ENCODE data around the gene MYRIP.
"Not testable (repeated sequence)": the region's sequence is repeated elsewhere in the genome, so short reads cannot be mapped to it uniquely, and the experiment has no call there.

MYRIP gene

GRCh38 chr3:39811561-39811960 is 2.2 kb downstream of the MYRIP start:
- Histone ChIP-seq H3K27me3 (ENCODE audit: insufficient read depth, low read length) (peaks cover 38% of the 10 kb centered on the region), H2AFZ (ENCODE audit: low read depth, low read length) (no peak overlapping the region), H3K4me3 (ENCODE audit: low read length) (no peak overlapping the region), H3K9me3 (ENCODE audit: low read length) (no peaks in the 10 kb centered on the region), H3K4me1 (ENCODE audit: insufficient read depth, low read length) (peaks cover 10% of the 10 kb centered on the region), H3K36me3 (ENCODE audit: insufficient read depth, low read length) (no peaks in the 10 kb centered on the region)

- no peak overlapping the region for H2AFZ ChIP-seq (ENCODE audit: low read depth, low read length)
- peaks cover 10% of the 10 kb centered on the region for H3K4me1 ChIP-seq (ENCODE audit: insufficient read depth, low read length)
- H3K4me3 ChIP-seq (ENCODE audit: low read length): no peak overlapping the region
- H3K27me3 ChIP-seq (ENCODE audit: insufficient read depth, low read length): peaks cover 34% of the 10 kb centered on the region
- no peaks in the 10 kb centered on the region for H3K9me3 ChIP-seq (ENCODE audit: low read length)
- no peaks in the 10 kb centered on the region for H3K36me3 ChIP-seq (ENCODE audit: insufficient read depth, low read length)
Measured at GRCh38 chr3:39812537-39812936, 3.1 kb downstream of the MYRIP start.

GRCh38 chr3:39814007-39814406 is 4.6 kb downstream of the MYRIP start:
- Histone ChIP-seq H2AFZ (ENCODE audit: low read depth, low read length) (no peak overlapping the region), H3K9me3 (ENCODE audit: low read length) (no peaks in the 10 kb centered on the region), H3K27me3 (ENCODE audit: insufficient read depth, low read length) (peaks cover 25% of the 10 kb centered on the region), H3K4me1 (ENCODE audit: insufficient read depth, low read length) (peaks cover 6% of the 10 kb centered on the region), H3K36me3 (ENCODE audit: insufficient read depth, low read length) (no peaks in the 10 kb centered on the region), H3K4me3 (ENCODE audit: low read length) (no peak overlapping the region)

GRCh38 chr3:39819899-39820298 is 10.5 kb downstream of the MYRIP start:
- no peaks in the 10 kb centered on the region for H3K27me3 ChIP-seq (ENCODE audit: insufficient read depth, low read length)
- no peaks in the 10 kb centered on the region for H3K4me1 ChIP-seq (ENCODE audit: insufficient read depth, low read length)
- H2AFZ ChIP-seq (ENCODE audit: low read depth, low read length): no peak overlapping the region
- no peaks in the 10 kb centered on the region for H3K36me3 ChIP-seq (ENCODE audit: insufficient read depth, low read length)
- no peak overlapping the region for H3K4me3 ChIP-seq (ENCODE audit: low read length)
- no peaks in the 10 kb centered on the region for H3K9me3 ChIP-seq (ENCODE audit: low read length)

GRCh38 chr3:39833764-39834163 is 24.4 kb downstream of the MYRIP start:
- H3K4me3 ChIP-seq (ENCODE audit: low read length); H3K4me1 ChIP-seq (ENCODE audit: insufficient read depth, low read length); H3K9me3 ChIP-seq (ENCODE audit: low read length); H2AFZ ChIP-seq (ENCODE audit: low read depth, low read length); H3K36me3 ChIP-seq (ENCODE audit: insufficient read depth, low read length); H3K27me3 ChIP-seq (ENCODE audit: insufficient read depth, low read length): not testable (repeated sequence)

GRCh38 chr3:39839484-39839883 is 30.1 kb downstream of the MYRIP start:
- no peak overlapping the region for H2AFZ ChIP-seq (ENCODE audit: low read depth, low read length)
- no peak overlapping the region for H3K4me3 ChIP-seq (ENCODE audit: low read length)
- H3K4me1 ChIP-seq (ENCODE audit: insufficient read depth, low read length): no peaks in the 10 kb centered on the region
- H3K36me3 ChIP-seq (ENCODE audit: insufficient read depth, low read length): no peaks in the 10 kb centered on the region
- no peaks in the 10 kb centered on the region for H3K9me3 ChIP-seq (ENCODE audit: low read length)
- no peaks in the 10 kb centered on the region for H3K27me3 ChIP-seq (ENCODE audit: insufficient read depth, low read length)

GRCh38 chr3:39843440-39843839 is 34.0 kb downstream of the MYRIP start:
- no peaks in the 10 kb centered on the region for H3K36me3 ChIP-seq (ENCODE audit: insufficient read depth, low read length)

GRCh38 chr3:39848365-39848764 is 39.0 kb downstream of the MYRIP start:
- Histone ChIP-seq H3K9me3 (ENCODE audit: low read length) (no peaks in the 10 kb centered on the region), H3K4me3 (ENCODE audit: low read length) (no peak overlapping the region), H3K4me1 (ENCODE audit: insufficient read depth, low read length) (no peaks in the 10 kb centered on the region), H3K36me3 (ENCODE audit: insufficient read depth, low read length) (no peaks in the 10 kb centered on the region), H3K27me3 (ENCODE audit: insufficient read depth, low read length) (no peaks in the 10 kb centered on the region), H2AFZ (ENCODE audit: low read depth, low read length) (no peak overlapping the region)

More at GRCh38 chr3:39843440-39843839, 34.0 kb downstream of the MYRIP start:
- Histone ChIP-seq H3K27me3 (ENCODE audit: insufficient read depth, low read length) (no peaks in the 10 kb centered on the region), H3K9me3 (ENCODE audit: low read length) (no peaks in the 10 kb centered on the region), H3K4me1 (ENCODE audit: insufficient read depth, low read length) (no peaks in the 10 kb centered on the region), H2AFZ (ENCODE audit: low read depth, low read length) (no peak overlapping the region), H3K4me3 (ENCODE audit: low read length) (no peak overlapping the region)

GRCh38 chr3:39849992-39850715 is 40.7 kb downstream of the MYRIP start:
- Histone ChIP-seq H3K4me1 (ENCODE audit: insufficient read depth, low read length) (no peaks in the 10 kb centered on the region), H3K4me3 (ENCODE audit: low read length) (no peak overlapping the region), H2AFZ (ENCODE audit: low read depth, low read length) (no peak overlapping the region), H3K36me3 (ENCODE audit: insufficient read depth, low read length) (no peaks in the 10 kb centered on the region), H3K9me3 (ENCODE audit: low read length) (no peaks in the 10 kb centered on the region), H3K27me3 (ENCODE audit: insufficient read depth, low read length) (no peaks in the 10 kb centered on the region)

GRCh38 chr3:39850716-39851032 is 41.3 kb downstream of the MYRIP start:
- no peaks in the 10 kb centered on the region for H3K27me3 ChIP-seq (ENCODE audit: insufficient read depth, low read length)
- H3K4me1 ChIP-seq (ENCODE audit: insufficient read depth, low read length): no peaks in the 10 kb centered on the region
- no peak overlapping the region for H2AFZ ChIP-seq (ENCODE audit: low read depth, low read length)
- no peaks in the 10 kb centered on the region for H3K9me3 ChIP-seq (ENCODE audit: low read length)
- H3K4me3 ChIP-seq (ENCODE audit: low read length): no peak overlapping the region
- H3K36me3 ChIP-seq (ENCODE audit: insufficient read depth, low read length): no peaks in the 10 kb centered on the region

- Histone ChIP-seq H3K4me1 (ENCODE audit: insufficient read depth, low read length) (no peaks in the 10 kb centered on the region), H3K27me3 (ENCODE audit: insufficient read depth, low read length) (no peaks in the 10 kb centered on the region), H3K4me3 (ENCODE audit: low read length) (no peak overlapping the region), H3K9me3 (ENCODE audit: low read length) (no peaks in the 10 kb centered on the region), H3K36me3 (ENCODE audit: insufficient read depth, low read length) (no peaks in the 10 kb centered on the region), H2AFZ (ENCODE audit: low read depth, low read length) (no peak overlapping the region)
Measured at GRCh38 chr3:39855517-39855916, 46.1 kb downstream of the MYRIP start.

- no peaks in the 10 kb centered on the region for H3K27me3 ChIP-seq (ENCODE audit: insufficient read depth, low read length)
- no peak overlapping the region for H2AFZ ChIP-seq (ENCODE audit: low read depth, low read length)
- no peaks in the 10 kb centered on the region for H3K4me1 ChIP-seq (ENCODE audit: insufficient read depth, low read length)
- H3K36me3 ChIP-seq (ENCODE audit: insufficient read depth, low read length): no peaks in the 10 kb centered on the region
- H3K4me3 ChIP-seq (ENCODE audit: low read length): no peak overlapping the region
- H3K9me3 ChIP-seq (ENCODE audit: low read length): no peaks in the 10 kb centered on the region
Measured at GRCh38 chr3:39869890-39870289, 60.5 kb downstream of the MYRIP start.

- H3K36me3 ChIP-seq (ENCODE audit: insufficient read depth, low read length): no peaks in the 10 kb centered on the region
- no peaks in the 10 kb centered on the region for H3K4me1 ChIP-seq (ENCODE audit: insufficient read depth, low read length)
- H2AFZ ChIP-seq (ENCODE audit: low read depth, low read length): no peak overlapping the region
Measured at GRCh38 chr3:39870706-39871105, 61.3 kb downstream of the MYRIP start.

GRCh38 chr3:39879581-39879980 is 70.2 kb downstream of the MYRIP start:
- Histone ChIP-seq H3K27me3 (ENCODE audit: insufficient read depth, low read length) (no peaks in the 10 kb centered on the region), H3K9me3 (ENCODE audit: low read length) (no peaks in the 10 kb centered on the region), H2AFZ (ENCODE audit: low read depth, low read length) (no peak overlapping the region), H3K4me1 (ENCODE audit: insufficient read depth, low read length) (no peaks in the 10 kb centered on the region), H3K36me3 (ENCODE audit: insufficient read depth, low read length) (no peaks in the 10 kb centered on the region), H3K4me3 (ENCODE audit: low read length) (no peak overlapping the region)

More at GRCh38 chr3:39870706-39871105, 61.3 kb downstream of the MYRIP start:
- H3K9me3 ChIP-seq (ENCODE audit: low read length): no peaks in the 10 kb centered on the region
- H3K4me3 ChIP-seq (ENCODE audit: low read length): no peak overlapping the region
- H3K27me3 ChIP-seq (ENCODE audit: insufficient read depth, low read length): no peaks in the 10 kb centered on the region
